NB4 (cell line): Measurements from ENCODE around the gene OR2AE1.
"Not testable (repeated sequence)": the region's sequence is repeated elsewhere in the genome, so short reads cannot be mapped to it uniquely, and the experiment has no call there.

Source experiments
- POLR2A ChIP-seq: IDR thresholded peaks from 2 replicates; pipeline ENCODE4 v1.6.1; 2011; ENCODE audit warnings: mild to moderate bottlenecking; ENCODE audit not compliant: insufficient read length; ENCODE audit errors: extremely low read depth
- TF ChIP-seq, protein P1 (sequence below): IDR thresholded peaks from one replicate; pipeline ENCODE4 v1.5.1; 2012; ENCODE audit warnings: low read depth, low read length
- TF ChIP-seq, protein P2 (sequence below): IDR thresholded peaks from 2 replicates; pipeline ENCODE4 v1.6.1; 2011; ENCODE audit warnings: low read depth, low read length

DNA sequence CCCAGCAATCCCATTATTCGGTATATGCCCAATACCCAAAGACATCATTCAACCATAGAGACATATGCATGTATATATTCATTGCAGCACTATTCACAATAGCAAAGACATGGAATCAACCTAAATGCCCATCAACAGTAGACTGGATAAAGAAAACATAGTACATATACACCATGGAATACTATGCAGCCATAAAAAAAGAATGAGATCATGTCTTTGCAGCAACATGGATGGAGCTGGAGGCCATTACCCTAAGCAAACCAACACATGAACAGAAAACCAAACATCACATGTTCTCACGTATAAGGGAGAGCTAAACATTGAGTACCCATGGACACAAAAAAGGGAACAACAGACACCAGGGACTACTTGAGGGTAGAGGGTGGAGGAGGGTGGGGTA is 13.5 kb upstream of the OR2AE1 start:
- TF ChIP-seq, protein P1, sequence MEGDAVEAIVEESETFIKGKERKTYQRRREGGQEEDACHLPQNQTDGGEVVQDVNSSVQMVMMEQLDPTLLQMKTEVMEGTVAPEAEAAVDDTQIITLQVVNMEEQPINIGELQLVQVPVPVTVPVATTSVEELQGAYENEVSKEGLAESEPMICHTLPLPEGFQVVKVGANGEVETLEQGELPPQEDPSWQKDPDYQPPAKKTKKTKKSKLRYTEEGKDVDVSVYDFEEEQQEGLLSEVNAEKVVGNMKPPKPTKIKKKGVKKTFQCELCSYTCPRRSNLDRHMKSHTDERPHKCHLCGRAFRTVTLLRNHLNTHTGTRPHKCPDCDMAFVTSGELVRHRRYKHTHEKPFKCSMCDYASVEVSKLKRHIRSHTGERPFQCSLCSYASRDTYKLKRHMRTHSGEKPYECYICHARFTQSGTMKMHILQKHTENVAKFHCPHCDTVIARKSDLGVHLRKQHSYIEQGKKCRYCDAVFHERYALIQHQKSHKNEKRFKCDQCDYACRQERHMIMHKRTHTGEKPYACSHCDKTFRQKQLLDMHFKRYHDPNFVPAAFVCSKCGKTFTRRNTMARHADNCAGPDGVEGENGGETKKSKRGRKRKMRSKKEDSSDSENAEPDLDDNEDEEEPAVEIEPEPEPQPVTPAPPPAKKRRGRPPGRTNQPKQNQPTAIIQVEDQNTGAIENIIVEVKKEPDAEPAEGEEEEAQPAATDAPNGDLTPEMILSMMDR: not testable (repeated sequence)
- TF ChIP-seq, protein P2, sequence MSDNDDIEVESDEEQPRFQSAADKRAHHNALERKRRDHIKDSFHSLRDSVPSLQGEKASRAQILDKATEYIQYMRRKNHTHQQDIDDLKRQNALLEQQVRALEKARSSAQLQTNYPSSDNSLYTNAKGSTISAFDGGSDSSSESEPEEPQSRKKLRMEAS: not testable (repeated sequence)
- not testable (repeated sequence) for TF ChIP-seq POLR2A
